GM10847 (cell line): Measurements from ENCODE around the gene PACRG.

Source experiments
- POLR2A ChIP-seq: IDR thresholded peaks from 2 replicates; pipeline ENCODE4 v1.6.1; 2011; ENCODE audit not compliant: insufficient read length; ENCODE audit errors: extremely low read depth

The PACRG gene

GRCh38 chr6:162863821-162864220, 136.0 kb downstream of the PACRG start:
- TF ChIP-seq POLR2A: no peak

DNA sequence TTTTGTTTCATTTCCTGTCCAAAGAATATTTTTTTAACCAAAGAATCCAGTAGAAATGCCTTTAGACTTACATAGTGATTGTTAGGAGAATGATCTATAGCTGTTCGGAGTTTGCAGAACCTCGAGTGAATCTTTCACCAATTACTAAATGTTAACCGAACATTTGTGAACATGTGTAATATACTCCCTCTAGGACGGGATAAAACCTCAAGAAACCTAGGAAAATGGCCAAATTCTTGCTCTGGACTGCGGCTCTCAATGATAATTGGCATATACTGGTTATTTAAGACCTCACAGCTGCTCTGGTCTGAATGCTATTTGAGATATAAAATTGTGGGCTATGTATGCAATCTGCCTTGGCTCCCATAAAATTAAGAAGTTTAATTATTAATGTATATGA, 137.1 kb downstream of the PACRG start:
- TF ChIP-seq POLR2A: no peak

GRCh38 chr6:162866656-162867055, 138.9 kb downstream of the PACRG start:
- TF ChIP-seq POLR2A: no peak

GRCh38 chr6:162868397-162868796, 140.6 kb downstream of the PACRG start:
- TF ChIP-seq POLR2A: no peak

DNA sequence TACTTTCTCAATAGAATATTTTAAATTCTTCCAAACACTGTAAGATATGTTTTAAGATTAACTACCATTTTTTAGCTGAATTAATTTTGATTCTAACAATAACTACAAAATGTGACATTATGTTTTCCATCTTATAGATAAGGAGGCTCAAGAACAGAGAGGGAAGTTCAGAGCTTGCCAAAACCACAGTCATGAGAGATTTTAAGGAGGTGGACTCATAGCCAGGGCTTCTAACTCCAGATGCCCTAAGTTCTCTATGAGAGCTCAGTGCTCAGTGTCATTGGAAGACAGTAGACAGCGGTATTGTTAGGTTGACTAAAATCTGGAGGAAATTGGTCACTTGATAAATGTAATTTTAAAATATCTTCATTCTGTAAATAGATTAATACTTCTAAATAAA, 144.2 kb downstream of the PACRG start:
- no peak for TF ChIP-seq POLR2A

- no peak for TF ChIP-seq POLR2A
Measured at GRCh38 chr6:162873537-162873936, 145.8 kb downstream of the PACRG start.

DNA sequence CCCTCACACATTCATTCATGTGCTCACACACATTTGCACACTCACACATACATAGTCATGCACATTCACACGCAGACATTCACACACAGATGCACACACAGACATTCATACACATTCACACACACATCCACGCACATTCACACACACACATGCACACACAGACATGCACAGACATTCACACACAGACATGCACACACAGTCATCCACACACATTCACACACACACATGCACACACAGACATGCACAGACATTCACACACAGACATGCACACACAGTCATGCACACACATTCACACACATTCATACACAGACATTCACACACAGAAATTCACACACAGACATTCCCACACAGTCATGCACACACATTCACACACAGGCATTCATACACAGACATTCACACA, 147.3 kb downstream of the PACRG start:
- TF ChIP-seq POLR2A: no peak

DNA sequence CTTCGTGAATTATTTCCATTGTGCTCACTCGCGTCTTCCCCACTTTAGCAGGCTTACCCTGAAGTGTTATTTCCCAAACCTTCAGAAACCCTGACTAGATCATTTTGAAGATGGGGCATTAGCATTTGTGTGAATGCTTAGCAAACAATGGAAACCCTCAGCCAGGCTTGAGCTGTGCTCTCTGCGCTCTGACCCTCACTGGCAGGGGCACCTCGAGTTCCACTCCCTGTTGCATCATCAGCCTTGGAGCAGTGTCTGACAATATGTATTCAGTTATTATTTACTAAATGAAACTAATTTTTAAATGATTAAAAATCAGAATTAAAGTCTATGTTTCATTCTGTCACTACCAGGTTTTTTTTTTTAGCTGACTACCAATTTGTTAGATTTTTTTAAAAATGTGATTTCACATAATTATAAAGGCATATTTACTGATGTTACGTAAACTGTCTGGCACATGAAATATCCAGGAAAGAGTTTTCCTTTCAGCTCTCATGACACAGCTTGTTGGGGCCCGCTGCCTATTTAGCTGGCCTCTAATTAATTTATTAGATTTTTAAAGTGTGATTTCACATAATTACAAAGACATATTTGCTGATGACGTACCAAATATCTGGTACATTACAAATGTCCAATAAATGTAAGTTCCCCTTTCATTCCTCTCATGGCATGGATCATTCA, 155.2 kb downstream of the PACRG start:
- no peak for TF ChIP-seq POLR2A

DNA sequence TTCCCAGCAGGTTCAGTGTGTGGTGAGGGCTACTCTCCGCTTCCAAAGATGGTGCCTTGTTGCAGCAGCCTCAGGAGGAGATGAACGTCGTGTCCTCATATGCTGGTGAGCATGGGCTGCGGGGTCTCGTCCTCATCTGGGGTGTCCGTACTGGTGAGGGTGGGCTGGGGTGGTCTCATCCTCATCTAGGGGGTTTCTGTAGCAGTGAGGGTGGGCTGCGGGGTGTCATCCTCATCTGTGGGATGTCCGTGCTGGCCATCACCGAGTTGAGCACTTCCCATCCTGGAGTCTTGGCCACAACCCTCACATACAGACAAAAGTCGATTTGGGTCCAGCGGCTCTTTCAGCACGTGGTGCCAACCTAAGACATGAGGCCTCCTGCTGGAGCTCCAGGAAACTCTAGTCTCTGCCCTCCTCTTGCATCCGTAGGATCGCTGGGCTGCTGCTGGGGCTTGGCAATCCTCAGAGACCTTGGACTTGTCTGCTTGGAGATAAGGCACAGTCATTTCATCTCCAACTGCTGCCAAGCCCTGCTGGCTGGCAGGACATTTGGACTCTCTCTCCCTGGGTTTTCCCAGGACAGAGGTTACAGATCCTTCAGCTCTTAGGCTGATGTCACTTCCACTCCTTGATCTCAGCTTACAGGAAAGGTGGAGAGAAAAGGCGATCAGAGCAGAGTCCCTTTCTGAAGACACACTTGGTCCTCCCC, 160.4 kb downstream of the PACRG start:
- TF ChIP-seq POLR2A: no peak

DNA sequence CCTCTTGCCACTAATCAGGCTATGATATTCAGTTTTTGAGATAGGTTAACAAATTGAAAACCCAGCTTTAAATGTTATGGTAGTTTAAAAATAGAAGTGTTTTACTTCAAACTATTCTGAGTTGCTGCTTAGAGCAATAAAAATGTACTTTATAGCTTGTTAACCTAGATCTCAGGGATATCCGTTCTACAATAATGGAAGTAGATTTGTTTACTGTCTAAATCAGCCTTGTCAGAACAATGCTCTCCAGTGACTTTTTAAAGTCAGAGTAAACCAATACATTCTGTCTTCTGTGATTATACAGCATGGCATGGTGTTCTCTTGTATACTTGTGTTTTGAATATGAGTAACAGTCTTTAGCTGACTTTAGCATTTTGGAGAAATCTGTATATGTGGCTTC, 161.5 kb downstream of the PACRG start:
- no peak for TF ChIP-seq POLR2A

DNA sequence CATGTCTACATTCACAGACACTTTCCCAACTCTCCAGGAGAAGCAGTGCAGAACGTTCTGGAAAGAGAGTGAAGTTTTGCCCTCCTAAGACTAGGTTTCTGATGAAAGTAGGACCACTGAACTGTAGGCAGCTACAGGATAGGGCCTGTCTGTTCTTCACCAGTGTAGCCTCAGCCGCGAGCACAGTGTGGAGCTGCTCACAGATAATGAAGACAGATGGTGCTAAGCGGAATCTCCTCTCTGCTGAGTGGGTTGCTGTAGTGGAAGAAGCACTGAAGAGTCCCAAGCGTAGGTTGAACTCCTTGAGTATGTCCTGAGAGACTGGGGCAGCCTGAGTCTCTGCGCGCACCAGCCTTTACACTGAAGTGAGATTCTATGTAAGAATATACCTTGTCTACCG, 170.2 kb downstream of the PACRG start:
- TF ChIP-seq POLR2A: no peak

- no peak for TF ChIP-seq POLR2A
Measured at GRCh38 chr6:162899148-162899547, 171.4 kb downstream of the PACRG start.

DNA sequence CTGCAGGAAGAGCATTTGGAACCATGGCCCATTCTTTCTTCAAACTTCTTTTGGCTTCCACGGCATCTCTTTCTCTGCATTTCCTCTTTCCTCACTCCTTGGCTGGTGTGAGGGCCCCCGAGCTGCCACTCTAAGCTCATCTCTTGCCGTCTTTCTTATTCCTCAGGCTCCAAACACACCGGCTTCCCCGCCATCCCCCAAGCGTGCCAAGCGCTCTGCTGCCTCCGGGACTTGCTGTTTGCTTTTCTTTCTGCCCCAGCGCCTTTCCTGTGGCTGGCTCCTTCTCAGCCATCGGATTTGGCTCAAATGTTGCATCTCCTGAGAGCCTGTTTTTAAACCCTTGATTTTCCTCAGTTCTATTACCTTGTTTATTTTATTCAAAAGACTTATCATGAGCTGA, 172.7 kb downstream of the PACRG start:
- no peak for TF ChIP-seq POLR2A

- TF ChIP-seq POLR2A: no peak
Measured at GRCh38 chr6:162904069-162904663, 176.4 kb downstream of the PACRG start.

DNA sequence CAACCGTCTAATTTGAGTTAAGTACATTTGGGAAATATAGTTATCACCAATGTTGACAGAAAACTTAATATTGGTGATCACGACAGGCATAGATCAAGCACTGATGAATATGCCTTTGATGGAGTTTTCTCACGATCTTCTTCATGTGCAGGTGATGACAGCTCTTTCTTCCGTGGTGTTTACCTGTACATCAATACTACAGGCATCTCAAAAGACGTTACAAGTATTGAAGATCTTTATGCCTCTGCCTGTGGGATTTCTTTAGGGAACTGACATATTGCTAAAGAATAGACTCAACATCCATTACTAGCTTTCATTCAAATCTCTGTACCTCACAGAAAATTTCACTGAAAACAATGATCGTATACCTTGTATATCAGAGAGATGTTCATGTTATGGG, 178.7 kb downstream of the PACRG start:
- TF ChIP-seq POLR2A: no peak

DNA sequence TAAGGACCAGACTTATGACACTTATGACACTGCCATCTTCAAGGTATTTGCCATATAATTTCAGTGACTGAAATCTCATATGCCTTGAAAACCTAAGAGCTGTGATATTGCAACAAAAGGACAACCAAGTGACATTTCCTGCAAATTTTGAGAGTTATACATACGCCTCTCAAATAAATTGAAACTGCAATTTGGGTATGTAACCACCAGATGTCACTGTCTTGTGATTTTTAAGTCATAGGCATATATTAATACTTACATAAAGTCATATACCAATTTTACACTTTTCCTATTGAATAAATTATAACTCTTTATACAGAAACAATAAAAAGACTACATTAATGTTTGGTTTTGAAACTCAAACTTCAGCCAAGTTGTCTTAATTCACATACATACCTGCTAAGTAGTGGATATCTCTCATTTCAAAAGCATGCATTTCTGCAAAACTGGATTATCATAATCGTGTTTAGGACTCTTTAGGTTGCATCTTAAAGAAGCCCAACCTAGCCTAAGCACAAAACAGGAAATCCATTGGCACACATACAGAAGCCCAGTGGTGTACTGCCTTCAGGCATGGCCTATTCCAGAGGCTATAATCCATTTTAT, 180.2 kb downstream of the PACRG start:
- no peak for TF ChIP-seq POLR2A

DNA sequence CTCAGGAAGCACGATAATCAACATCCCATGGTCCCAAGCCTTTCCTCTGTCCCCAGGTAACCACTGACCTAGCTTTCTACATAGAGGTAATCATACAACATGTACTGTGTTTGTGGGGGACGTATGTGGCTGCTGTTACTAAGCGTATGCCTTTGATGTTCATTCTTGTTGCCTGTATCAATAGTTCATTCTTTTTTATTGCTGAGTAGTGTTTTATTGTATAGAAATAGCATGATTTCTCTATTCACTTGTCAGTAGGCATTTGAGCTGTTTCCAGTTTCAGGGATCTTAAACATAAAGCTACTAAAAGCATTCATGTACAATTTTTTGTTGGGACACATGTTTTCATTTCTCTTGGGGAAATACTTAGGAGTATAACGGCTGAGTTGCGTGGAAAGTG, 185.4 kb downstream of the PACRG start:
- no peak for TF ChIP-seq POLR2A

- no peak for TF ChIP-seq POLR2A
Measured at GRCh38 chr6:162917506-162917905, 189.7 kb downstream of the PACRG start.
